ENCODE results near the gene TENM4.

The TENM4 gene

GRCh38 chr11:79150966-79151365 is 289.9 kb downstream of the TENM4 start:
- H4K91ac ChIP-seq (ENCODE audit: low read depth, low read length, poor library complexity): no peak overlapping the region
- no peaks in the 10 kb centered on the region for H3K79me1 ChIP-seq (ENCODE audit: low read depth, low read length)
- no peak overlapping the region for H4K8ac ChIP-seq (ENCODE audit: low read depth, low read length)
- H2AK5ac ChIP-seq (ENCODE audit: low read depth, low read length): no peak overlapping the region
- peaks cover 0 to 3% of the 10 kb centered on the region in 2 donors for H3K4me1 ChIP-seq (ENCODE audit: control insufficient read depth in 2 of 2, insufficient read depth in 1 of 2, low read depth in 1 of 2, low read length in 2 of 2)
- H2BK12ac ChIP-seq (ENCODE audit: low read length): no peak overlapping the region
- H3K4me2 ChIP-seq (ENCODE audit: insufficient read depth, low read length, poor library complexity, severe bottlenecking): no peak overlapping the region
- H3K4ac ChIP-seq (ENCODE audit: low read length): no peak overlapping the region
- H3K27me3 ChIP-seq (ENCODE audit: control insufficient read depth in 3 of 3, insufficient read depth in 3 of 3, low read depth in 1 of 3, low read length in 3 of 3): no peaks in the 10 kb centered on the region
- H3K23ac ChIP-seq (ENCODE audit: low read depth, low read length, poor library complexity): no peak overlapping the region
- H3K9ac ChIP-seq (ENCODE audit: low read depth, low read length, poor library complexity): no peak overlapping the region
- no peak overlapping the region for H3K14ac ChIP-seq (ENCODE audit: low read length)
- DNase-seq (ENCODE audit: low spot score): no peak
- H2BK120ac ChIP-seq (ENCODE audit: low read depth, low read length): no peak overlapping the region
- no peak overlapping the region for H3K18ac ChIP-seq (ENCODE audit: low read length)
- no peak overlapping the region for H2AFZ ChIP-seq (ENCODE audit: low read length)
- H2BK15ac ChIP-seq (ENCODE audit: low read length): no peak overlapping the region
- H3K36me3 ChIP-seq (replicated peaks in 1 of 2; ENCODE audit: control insufficient read depth in 2 of 2, insufficient read depth in 2 of 2, low read length in 2 of 2): no peaks in the 10 kb centered on the region
- H3K9me3 ChIP-seq (replicated peaks in 1 of 2; ENCODE audit: control insufficient read depth in 2 of 2, insufficient read depth in 1 of 2, low read depth in 1 of 2, low read length in 2 of 2): peaks cover 0 to 2% of the 10 kb centered on the region in 2 donors
- H3K27ac ChIP-seq (replicated peaks; ENCODE audit: low read length): no peak overlapping the region
- H3K4me3 ChIP-seq (ENCODE audit: low read length in 2 of 2): no peak overlapping the region
- no peak overlapping the region for H2BK5ac ChIP-seq (ENCODE audit: low read length)
- no CpG with 5 or more reads among the region's 3 CpGs for WGBS, 2 donors (ENCODE audit: extremely low coverage in 2 of 2, insufficient read length in 2 of 2, insufficient replicate concordance in 1 of 2)

- H2BK5ac ChIP-seq (ENCODE audit: low read length): no peak overlapping the region
- H2BK15ac ChIP-seq (ENCODE audit: low read length): no peak overlapping the region
- no peak overlapping the region for H3K4me2 ChIP-seq (ENCODE audit: insufficient read depth, low read length, poor library complexity, severe bottlenecking)
- H3K36me3 ChIP-seq (replicated peaks in 1 of 2; ENCODE audit: control insufficient read depth in 2 of 2, insufficient read depth in 2 of 2, low read length in 2 of 2): no peaks in the 10 kb centered on the region
- no peak overlapping the region for H2AK5ac ChIP-seq (ENCODE audit: low read depth, low read length)
- H3K4me1 ChIP-seq (ENCODE audit: control insufficient read depth in 2 of 2, insufficient read depth in 1 of 2, low read depth in 1 of 2, low read length in 2 of 2): peaks cover 0 to 3% of the 10 kb centered on the region in 2 donors
- no peak overlapping the region for H2BK12ac ChIP-seq (ENCODE audit: low read length)
- H2BK120ac ChIP-seq (ENCODE audit: low read depth, low read length): no peak overlapping the region
- H3K9ac ChIP-seq (ENCODE audit: low read depth, low read length, poor library complexity): no peak overlapping the region
- no peak overlapping the region for H3K4ac ChIP-seq (ENCODE audit: low read length)
- H3K18ac ChIP-seq (ENCODE audit: low read length): no peak overlapping the region
- H2AFZ ChIP-seq (ENCODE audit: low read length): no peak overlapping the region
- peaks cover 0 to 2% of the 10 kb centered on the region in 2 donors for H3K9me3 ChIP-seq (replicated peaks in 1 of 2; ENCODE audit: control insufficient read depth in 2 of 2, insufficient read depth in 1 of 2, low read depth in 1 of 2, low read length in 2 of 2)
- H4K8ac ChIP-seq (ENCODE audit: low read depth, low read length): no peak overlapping the region
- no peak for DNase-seq (ENCODE audit: low spot score)
- no peak overlapping the region for H3K23ac ChIP-seq (ENCODE audit: low read depth, low read length, poor library complexity)
- no peaks in the 10 kb centered on the region for H3K27me3 ChIP-seq (ENCODE audit: control insufficient read depth in 3 of 3, insufficient read depth in 3 of 3, low read depth in 1 of 3, low read length in 3 of 3)
- H3K79me1 ChIP-seq (ENCODE audit: low read depth, low read length): no peaks in the 10 kb centered on the region
- H3K27ac ChIP-seq (replicated peaks; ENCODE audit: low read length): no peak overlapping the region
- H4K91ac ChIP-seq (ENCODE audit: low read depth, low read length, poor library complexity): no peak overlapping the region
- no peak overlapping the region for H3K4me3 ChIP-seq (ENCODE audit: low read length in 2 of 2)
- no peak overlapping the region for H3K14ac ChIP-seq (ENCODE audit: low read length)
- no CpG with 5 or more reads among the region's 1 CpG for WGBS, 2 donors (ENCODE audit: extremely low coverage in 2 of 2, insufficient read length in 2 of 2, insufficient replicate concordance in 1 of 2)
Measured at GRCh38 chr11:79150320-79150719, 290.5 kb downstream of the TENM4 start.

DNA sequence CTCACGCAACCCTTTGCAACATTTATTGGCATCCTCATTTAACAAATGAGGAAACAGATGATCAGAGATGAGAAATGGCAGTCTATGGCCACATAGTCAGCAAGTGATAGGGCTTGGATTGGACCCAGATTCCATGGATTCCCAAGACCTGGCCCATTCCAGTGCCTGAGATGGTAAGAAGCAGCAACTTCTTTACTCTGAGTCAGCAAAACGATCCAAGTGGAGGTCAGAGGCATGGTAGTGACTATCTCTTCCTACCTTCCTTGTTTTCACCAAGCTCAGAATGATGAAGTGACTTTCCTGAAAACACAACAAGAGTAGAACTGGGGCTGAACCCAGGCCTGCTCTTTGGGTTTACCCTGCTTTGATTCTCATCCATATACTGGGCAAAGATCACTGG is 293.1 kb downstream of the TENM4 start:
- Histone ChIP-seq H2BK120ac (ENCODE audit: low read depth, low read length) (no peak overlapping the region), H3K4ac (ENCODE audit: low read length) (no peak overlapping the region), H2AK5ac (ENCODE audit: low read depth, low read length) (no peak overlapping the region), H3K27ac (replicated peaks; ENCODE audit: low read length) (no peak overlapping the region), H2BK5ac (ENCODE audit: low read length) (no peak overlapping the region), H3K4me2 (ENCODE audit: insufficient read depth, low read length, poor library complexity, severe bottlenecking) (no peak overlapping the region), H3K9me3 (replicated peaks in 1 of 2; ENCODE audit: control insufficient read depth in 2 of 2, insufficient read depth in 1 of 2, low read depth in 1 of 2, low read length in 2 of 2) (no peaks in the 10 kb centered on the region), H3K4me1 (ENCODE audit: control insufficient read depth in 2 of 2, insufficient read depth in 1 of 2, low read depth in 1 of 2, low read length in 2 of 2) (peaks cover 0 to 3% of the 10 kb centered on the region in 2 donors), H3K14ac (ENCODE audit: low read length) (no peak overlapping the region), H2AFZ (ENCODE audit: low read length) (no peak overlapping the region), H3K23ac (ENCODE audit: low read depth, low read length, poor library complexity) (no peak overlapping the region), H3K79me1 (ENCODE audit: low read depth, low read length) (no peaks in the 10 kb centered on the region), H4K91ac (ENCODE audit: low read depth, low read length, poor library complexity) (no peak overlapping the region), H3K4me3 (ENCODE audit: low read length in 2 of 2) (no peak overlapping the region), H2BK12ac (ENCODE audit: low read length) (no peak overlapping the region), H2BK15ac (ENCODE audit: low read length) (no peak overlapping the region), H3K9ac (ENCODE audit: low read depth, low read length, poor library complexity) (no peak overlapping the region), H3K27me3 (ENCODE audit: control insufficient read depth in 3 of 3, insufficient read depth in 3 of 3, low read depth in 1 of 3, low read length in 3 of 3) (no peaks in the 10 kb centered on the region), H4K8ac (ENCODE audit: low read depth, low read length) (no peak overlapping the region), H3K18ac (ENCODE audit: low read length) (no peak overlapping the region), H3K36me3 (replicated peaks in 1 of 2; ENCODE audit: control insufficient read depth in 2 of 2, insufficient read depth in 2 of 2, low read length in 2 of 2) (no peaks in the 10 kb centered on the region)
- no peak for DNase-seq (ENCODE audit: low spot score)
- WGBS, 2 donors (ENCODE audit: extremely low coverage in 2 of 2, insufficient read length in 2 of 2, insufficient replicate concordance in 1 of 2): no CpG with 5 or more reads among the region's 2 CpGs

GRCh38 chr11:79147011-79147410 is 293.8 kb downstream of the TENM4 start:
- Histone ChIP-seq H3K9me3 (replicated peaks in 1 of 2; ENCODE audit: control insufficient read depth in 2 of 2, insufficient read depth in 1 of 2, low read depth in 1 of 2, low read length in 2 of 2) (no peaks in the 10 kb centered on the region), H3K4me2 (ENCODE audit: insufficient read depth, low read length, poor library complexity, severe bottlenecking) (no peak overlapping the region), H3K14ac (ENCODE audit: low read length) (no peak overlapping the region), H2AFZ (ENCODE audit: low read length) (no peak overlapping the region), H3K18ac (ENCODE audit: low read length) (no peak overlapping the region), H4K91ac (ENCODE audit: low read depth, low read length, poor library complexity) (no peak overlapping the region), H2BK5ac (ENCODE audit: low read length) (no peak overlapping the region), H3K23ac (ENCODE audit: low read depth, low read length, poor library complexity) (no peak overlapping the region), H2BK12ac (ENCODE audit: low read length) (no peak overlapping the region), H3K4me1 (ENCODE audit: control insufficient read depth in 2 of 2, insufficient read depth in 1 of 2, low read depth in 1 of 2, low read length in 2 of 2) (peaks cover 0 to 3% of the 10 kb centered on the region in 2 donors), H3K27me3 (ENCODE audit: control insufficient read depth in 3 of 3, insufficient read depth in 3 of 3, low read depth in 1 of 3, low read length in 3 of 3) (no peaks in the 10 kb centered on the region), H3K79me1 (ENCODE audit: low read depth, low read length) (no peaks in the 10 kb centered on the region), H3K36me3 (replicated peaks in 1 of 2; ENCODE audit: control insufficient read depth in 2 of 2, insufficient read depth in 2 of 2, low read length in 2 of 2) (no peaks in the 10 kb centered on the region), H2BK120ac (ENCODE audit: low read depth, low read length) (no peak overlapping the region), H3K9ac (ENCODE audit: low read depth, low read length, poor library complexity) (no peak overlapping the region), H2BK15ac (ENCODE audit: low read length) (no peak overlapping the region), H3K27ac (replicated peaks; ENCODE audit: low read length) (no peak overlapping the region), H4K8ac (ENCODE audit: low read depth, low read length) (no peak overlapping the region), H2AK5ac (ENCODE audit: low read depth, low read length) (no peak overlapping the region), H3K4me3 (ENCODE audit: low read length in 2 of 2) (no peak overlapping the region), H3K4ac (ENCODE audit: low read length) (no peak overlapping the region)
- no CpG with 5 or more reads among the region's 4 CpGs for WGBS, 2 donors (ENCODE audit: extremely low coverage in 2 of 2, insufficient read length in 2 of 2, insufficient replicate concordance in 1 of 2)
- DNase-seq (ENCODE audit: low spot score): no peak
